Fibroblast of skin of left biceps (primary cell): ENCODE results near the gene CRHR1.

ENCODE experiments used
- DNase-seq, 2 experiments: peaks; one replicate each; pipeline ENCODE4 v3.0.0-alpha.2; 2013; ENCODE audit warnings: low read depth in 2 of 2

Gene CRHR1

GRCh38 chr17:45758544-45758943 lies 25.6 kb upstream of the CRHR1 start:
- DNase-seq, result no peak

DNA sequence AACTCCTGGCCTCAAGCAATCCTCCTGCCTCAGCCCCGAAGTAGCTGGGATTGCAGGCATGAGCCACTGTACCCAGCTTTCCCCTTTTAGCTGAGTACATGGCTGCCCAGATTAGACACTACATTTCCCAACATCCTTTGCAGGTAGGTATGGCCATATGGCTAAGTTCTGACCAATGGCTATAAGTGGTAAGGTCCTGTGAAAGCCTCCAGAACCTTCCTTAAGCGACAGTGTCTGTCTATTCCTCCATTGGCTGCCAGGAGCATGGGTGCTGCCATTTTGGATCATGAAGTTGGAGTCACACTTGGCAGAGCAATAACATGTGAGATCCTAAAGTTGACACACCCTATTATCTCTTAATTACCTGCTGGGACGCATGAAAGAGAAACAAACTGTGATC lies 24.4 kb upstream of the CRHR1 start:
- DNase-seq, result no peak

DNA sequence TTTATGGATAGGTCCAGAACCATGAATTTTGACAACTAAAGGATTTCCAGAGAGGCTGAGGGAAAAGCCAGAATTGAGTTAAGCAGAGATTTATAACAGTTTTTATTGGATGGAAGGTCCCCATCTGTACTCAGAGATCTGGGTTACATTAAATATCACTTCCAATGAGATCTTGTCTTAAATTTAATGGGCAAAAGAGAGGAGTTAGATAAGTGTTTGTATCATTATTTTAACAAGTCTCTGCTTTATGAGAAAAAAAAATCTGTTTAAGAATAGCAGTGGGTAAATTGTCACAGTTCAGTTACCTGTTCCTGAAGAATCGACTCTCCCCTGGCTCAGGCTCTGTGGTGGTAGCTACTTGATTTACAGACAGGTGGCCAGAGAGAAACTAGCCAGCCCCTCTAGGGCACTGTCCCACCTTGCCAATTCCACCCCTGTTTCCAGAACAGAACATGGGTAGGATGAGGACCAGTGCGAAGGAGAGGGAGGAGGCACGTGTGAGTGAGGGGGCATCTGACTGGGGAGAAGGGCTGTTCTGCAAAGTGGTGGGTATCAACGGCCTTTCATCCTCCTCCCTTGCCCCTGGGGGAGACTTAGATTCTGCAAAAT lies 22.1 kb upstream of the CRHR1 start:
- no peak for DNase-seq

DNA sequence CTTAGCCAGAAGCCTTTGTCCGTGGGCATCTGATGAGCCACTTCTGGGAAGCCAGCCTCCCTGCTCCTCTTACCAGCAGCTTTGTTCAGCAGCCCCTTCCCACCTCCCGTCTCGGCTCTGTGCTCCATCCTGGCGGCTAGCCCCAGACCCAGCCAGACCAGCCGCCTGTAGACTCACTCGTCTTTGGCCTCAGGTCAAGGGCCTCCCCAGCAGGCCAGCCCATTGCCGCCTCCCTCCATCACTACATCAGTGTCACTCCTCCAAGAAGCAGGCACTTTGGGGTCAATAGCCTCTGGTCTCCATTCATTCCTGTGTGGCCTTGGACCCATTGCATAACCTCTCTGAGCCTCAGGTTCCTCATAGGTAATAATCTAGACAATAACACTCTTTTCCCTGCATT lies 20.9 kb upstream of the CRHR1 start:
- no peak for DNase-seq

GRCh38 chr17:45764479-45764878 lies 19.6 kb upstream of the CRHR1 start:
- no peak for DNase-seq

DNA sequence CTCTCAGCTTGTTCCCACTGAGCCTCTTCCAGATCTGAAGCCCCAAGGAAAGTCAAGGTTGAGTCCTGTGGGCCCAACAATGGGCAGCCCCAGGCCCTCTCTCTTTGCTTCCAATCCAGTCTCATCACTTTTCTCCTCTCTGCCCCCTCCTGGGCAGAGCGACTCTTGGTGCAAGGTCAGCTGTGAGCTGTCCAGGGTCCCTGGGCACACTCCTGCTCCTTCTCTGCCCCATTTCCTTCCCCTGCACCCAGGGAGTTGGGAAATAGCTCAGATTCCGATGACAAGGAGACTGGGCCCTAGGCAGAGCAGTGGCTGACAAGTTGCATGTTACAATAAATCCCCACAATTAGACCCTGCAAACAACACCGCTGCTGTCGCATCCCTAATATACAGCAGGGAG lies 16.1 kb upstream of the CRHR1 start:
- DNase-seq, result no peak

DNA sequence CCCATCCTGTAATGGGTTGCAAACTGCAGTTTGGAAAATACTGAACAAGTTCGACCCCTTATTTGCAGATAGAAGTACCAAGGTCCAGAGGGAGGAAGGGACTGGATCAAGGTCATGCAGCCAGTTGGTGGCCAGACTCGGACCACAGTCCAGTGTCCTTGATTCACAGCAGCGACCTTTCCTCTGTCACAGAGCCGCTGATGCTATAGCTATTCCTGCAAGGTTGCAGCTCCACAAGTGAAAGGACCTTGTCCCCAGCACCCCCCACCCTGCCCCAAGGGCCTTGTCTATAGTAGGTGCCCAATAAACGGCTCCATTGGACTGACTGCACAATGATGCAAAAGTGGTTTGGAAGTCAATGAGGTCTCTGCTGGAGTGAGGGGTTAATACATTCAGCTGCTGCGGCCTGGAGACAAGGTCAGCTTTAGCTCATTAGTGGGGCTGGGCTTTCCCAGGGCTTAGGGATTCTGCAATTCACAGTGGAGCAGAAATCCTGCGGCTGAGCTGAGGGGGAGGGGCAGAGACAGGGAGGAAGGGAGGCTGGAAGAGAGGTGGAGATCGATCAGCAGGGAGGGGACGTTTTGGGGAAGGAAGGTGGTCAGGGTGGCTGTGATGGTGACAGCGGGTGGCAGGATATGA lies 13.4 kb upstream of the CRHR1 start:
- DNase-seq, result no peak

GRCh38 chr17:45771271-45771959 lies 12.7 kb upstream of the CRHR1 start:
- no peak for DNase-seq

DNA sequence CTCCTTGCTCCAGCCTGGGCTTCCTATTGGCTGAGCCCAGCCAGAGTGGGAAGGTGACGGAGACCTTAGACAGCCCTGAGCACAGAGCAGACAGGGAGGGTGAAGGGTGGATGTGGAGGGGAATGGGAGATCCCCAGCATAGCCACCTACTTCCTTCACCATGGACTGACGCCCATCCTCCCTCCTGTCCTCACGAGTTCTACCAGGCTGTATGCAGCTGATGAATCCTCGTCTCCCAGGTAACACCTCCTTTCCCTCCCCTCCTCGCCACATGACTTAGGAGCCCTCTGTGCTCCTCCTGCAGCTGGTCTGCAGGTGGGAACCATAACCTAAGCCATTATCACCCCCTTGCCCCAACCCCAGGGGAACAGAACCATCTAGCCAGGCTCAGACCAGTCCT lies 9.0 kb upstream of the CRHR1 start:
- no peak for DNase-seq

GRCh38 chr17:45775576-45776011 lies 8.5 kb upstream of the CRHR1 start:
- DNase-seq, result no peak

DNA sequence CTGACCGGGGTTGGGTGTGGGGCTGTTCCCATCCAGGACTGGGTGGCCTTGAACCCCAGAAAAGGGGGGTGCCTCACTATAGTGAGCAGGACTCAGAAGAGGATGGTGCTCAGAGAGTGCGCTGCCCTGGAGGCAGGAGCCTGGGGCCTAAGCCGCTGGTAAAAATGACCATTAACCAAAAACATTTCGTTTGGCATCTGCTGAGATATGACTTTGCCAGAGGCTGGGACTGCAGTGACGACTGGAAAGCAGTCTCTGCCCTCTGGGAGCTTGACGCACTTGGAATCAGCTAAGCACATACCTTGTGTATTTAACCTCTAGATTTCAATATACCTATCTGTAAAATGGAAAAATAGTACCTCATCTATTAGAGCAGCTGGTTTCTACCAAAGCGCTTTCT lies 7.2 kb upstream of the CRHR1 start:
- DNase-seq, result no peak

DNA sequence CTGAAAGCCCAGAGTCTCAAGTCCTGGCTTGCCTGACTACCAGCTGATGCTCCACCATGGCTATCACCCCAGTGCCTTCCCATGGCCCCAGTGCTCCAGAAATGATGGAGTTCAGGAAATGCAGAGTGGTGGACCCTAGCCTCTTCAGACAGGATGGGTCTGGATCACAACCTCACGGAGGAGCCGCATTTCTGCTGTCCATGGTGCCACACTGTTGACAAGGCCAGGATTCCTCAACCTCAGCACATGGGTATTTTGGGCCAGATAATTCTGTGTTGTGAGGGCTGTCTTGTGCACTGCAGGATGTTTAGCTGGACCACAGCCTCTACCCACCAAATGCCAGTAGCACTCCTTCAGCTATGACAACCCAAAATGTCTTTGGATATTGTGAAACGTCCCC lies 6.7 kb upstream of the CRHR1 start:
- no peak for DNase-seq

GRCh38 chr17:45780921-45781320 lies 3.2 kb upstream of the CRHR1 start:
- no peak for DNase-seq

DNA sequence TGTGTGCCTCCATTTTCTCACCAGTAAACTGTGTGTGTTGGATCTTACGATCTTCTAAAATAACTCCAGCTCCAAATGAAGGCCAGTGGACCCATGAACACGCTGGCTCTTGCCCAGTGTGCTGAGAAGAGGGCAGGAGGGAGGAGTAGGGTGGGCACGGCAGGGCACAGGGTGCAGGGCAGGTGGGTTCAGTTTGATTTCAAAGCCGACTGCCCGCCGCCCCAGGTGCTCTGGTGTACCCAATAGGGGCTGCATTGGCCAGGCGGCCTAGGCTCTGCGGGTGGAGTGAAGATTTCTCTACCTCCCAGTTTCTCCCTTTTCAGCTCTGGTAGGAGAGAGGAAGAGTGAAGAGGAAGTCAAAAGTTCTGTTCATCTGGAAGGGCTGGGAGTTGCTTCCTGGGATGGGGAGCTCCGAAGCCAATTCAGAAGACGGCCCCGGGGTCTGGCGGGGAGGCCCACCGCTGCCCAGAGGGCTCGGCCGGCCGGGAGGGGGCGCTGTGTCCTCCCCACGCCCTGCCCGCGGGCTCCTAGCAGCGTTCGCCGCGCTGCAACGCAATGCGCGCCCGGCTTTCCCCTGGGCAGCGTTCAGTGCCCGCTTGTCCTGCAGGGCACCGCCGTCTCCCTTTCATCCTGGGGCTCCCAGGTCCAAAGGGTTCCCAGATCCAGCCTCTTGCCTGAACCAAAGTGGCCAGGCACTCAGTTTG lies 1.1 kb upstream of the CRHR1 start:
- DNase-seq, result no peak

GRCh38 chr17:45783593-45784292 lies 377 bp upstream of the CRHR1 start:
- no peak for DNase-seq

GRCh38 chr17:45784741-45785479 lies 790 bp downstream of the CRHR1 start:
- no peak for DNase-seq

GRCh38 chr17:45785480-45786193 lies 1.5 kb downstream of the CRHR1 start:
- DNase-seq, result no peak

DNA sequence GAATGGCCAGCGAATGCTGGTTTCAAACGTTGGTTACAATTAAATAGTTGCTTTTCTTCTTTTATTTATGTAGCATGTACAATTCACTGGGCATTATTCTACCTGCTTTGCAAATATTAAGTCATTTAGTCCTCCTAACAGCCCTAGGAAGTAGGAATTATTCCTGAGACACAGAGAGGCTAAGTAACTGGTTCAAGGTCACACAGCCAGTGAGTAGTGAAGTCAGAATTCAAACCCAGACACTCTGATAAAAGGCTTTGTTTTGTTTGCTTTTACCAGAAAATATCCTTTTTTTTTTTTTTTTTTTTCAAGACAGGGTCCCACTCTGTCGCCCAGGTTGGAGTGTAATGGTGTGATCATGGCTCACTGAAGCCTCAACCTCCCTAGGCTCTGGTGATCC lies 2.2 kb downstream of the CRHR1 start:
- no peak for DNase-seq

DNA sequence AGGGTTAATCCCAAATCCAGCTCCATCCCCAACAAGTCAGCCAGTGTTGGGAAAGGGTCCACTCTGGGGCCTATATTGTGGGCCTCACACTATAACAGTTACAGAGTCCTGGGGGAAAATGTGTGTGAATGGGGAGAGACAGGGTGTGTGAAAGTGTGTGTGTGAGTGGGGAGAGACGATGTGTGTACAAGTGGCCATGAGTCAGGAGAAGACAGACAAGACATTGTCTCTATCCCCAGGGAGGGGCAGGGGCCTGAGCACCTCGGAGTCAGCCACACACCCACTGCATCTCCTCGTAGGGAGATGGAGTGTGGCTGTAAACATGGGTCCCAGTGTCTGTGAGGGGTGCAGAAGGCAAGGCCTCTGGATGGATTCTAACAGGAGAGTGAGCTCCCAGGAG lies 2.9 kb downstream of the CRHR1 start:
- DNase-seq, result no peak

DNA sequence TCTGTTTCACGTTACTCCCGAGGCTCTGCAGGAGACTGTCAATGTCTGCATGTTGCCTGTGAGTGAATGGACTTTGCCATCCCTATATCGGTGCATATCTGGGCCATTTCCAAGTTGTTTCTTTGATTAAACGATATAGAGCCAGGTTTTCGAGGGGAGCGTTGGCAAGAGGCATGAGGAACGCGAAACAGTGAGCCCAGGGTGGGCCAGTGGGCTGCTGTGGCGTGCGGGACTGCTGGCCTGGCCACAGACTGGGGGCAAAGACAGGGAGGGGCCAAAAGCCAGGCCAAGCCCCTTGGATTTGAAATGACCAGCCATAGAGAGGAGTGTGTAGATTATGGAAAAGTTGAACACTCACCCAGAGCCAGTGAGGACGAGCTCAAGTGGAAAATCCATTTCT lies 3.5 kb downstream of the CRHR1 start:
- no peak for DNase-seq

- DNase-seq, result no peak
Observed at GRCh38 chr17:45788057-45788456, 3.9 kb downstream of the CRHR1 start.
